Neural progenitor cell (in vitro differentiated cells): ENCODE data around the gene PHF20. TPM values are rescaled to one million over a fixed set of nuclear protein-coding genes. Genes with fewer than 3 reads are reported as not detected.

Source experiments
- DNase-seq: peaks from one replicate; pipeline ENCODE4 v3.0.0-alpha.2; 2016; ENCODE audit warnings: low spot score
- H2AFZ ChIP-seq: fragments of 200-600 bp; sonication (generic); replicated peaks from 2 replicates; pipeline ENCODE4 v1.6.1; 2016; ENCODE audit warnings: antibody characterized with exemption
- H3F3A ChIP-seq: fragments of 200-600 bp; sonication (generic); 2 replicates; pipeline ENCODE4 v1.6.1; 2016; ENCODE audit warnings: antibody characterized with exemption, low read depth
- H3K27ac ChIP-seq: fragments of 200-600 bp; sonication (generic); 2 replicates; pipeline ENCODE4 v1.5.1; 2016; ENCODE audit warnings: mild to moderate bottlenecking
- H3K27me3 ChIP-seq: fragments of 200-600 bp; sonication (generic); 2 replicates; pipeline ENCODE4 v1.6.1; 2016; ENCODE audit warnings: mild to moderate bottlenecking, moderate library complexity
- H3K36me3 ChIP-seq: fragments of 200-600 bp; sonication (generic); 2 replicates; pipeline ENCODE4 v1.5.1; 2016
- H3K4me1 ChIP-seq: fragments of 200-600 bp; sonication (generic); 2 replicates; pipeline ENCODE4 v1.6.1; 2016; ENCODE audit warnings: mixed run types
- H3K4me2 ChIP-seq: fragments of 200-600 bp; sonication (generic); 2 replicates; pipeline ENCODE4 v1.6.1; 2016
- H3K4me3 ChIP-seq: fragments of 200-600 bp; sonication (generic); 2 replicates; pipeline ENCODE4 v1.5.1; 2016
- H3K79me2 ChIP-seq: fragments of 200-600 bp; sonication (generic); 2 replicates; pipeline ENCODE4 v1.6.1; 2016; ENCODE audit warnings: low read depth
- H3K9ac ChIP-seq: fragments of 200-600 bp; sonication (generic); 2 replicates; pipeline ENCODE4 v1.6.1; 2016
- H3K9me3 ChIP-seq: fragments of 200-600 bp; sonication (generic); 2 replicates; pipeline ENCODE4 v1.5.1; 2016; ENCODE audit warnings: low read depth
- H4K20me1 ChIP-seq: fragments of 200-600 bp; sonication (generic); 2 replicates; pipeline ENCODE4 v1.6.1; 2016; ENCODE audit warnings: low read depth
- H3K27ac Mint-ChIP-seq: 3 replicates; pipeline ENCODE4 v1.8.0; 2021; ENCODE audit warnings: mixed read lengths
- H3K27me3 Mint-ChIP-seq: 2 replicates; pipeline ENCODE4 v1.8.0; 2022; ENCODE audit warnings: low read depth, mild to moderate bottlenecking, inconsistent platforms, moderate library complexity, mixed read lengths; ENCODE audit not compliant: insufficient read depth
- H3K36me3 Mint-ChIP-seq: 3 replicates; pipeline ENCODE4 v1.8.0; 2021; ENCODE audit warnings: mixed read lengths
- H3K4me1 Mint-ChIP-seq: 3 replicates; pipeline ENCODE4 v1.8.0; 2021; ENCODE audit warnings: mixed read lengths
- H3K4me3 Mint-ChIP-seq: 3 replicates; pipeline ENCODE4 v1.8.0; 2021; ENCODE audit warnings: mild to moderate bottlenecking, moderate library complexity, mixed read lengths
- H3K9me3 Mint-ChIP-seq: 3 replicates; pipeline ENCODE4 v1.8.0; 2020; ENCODE audit warnings: mixed read lengths
- CTCF ChIP-seq: fragments of 200-600 bp; sonication (generic); IDR thresholded peaks from 2 replicates; pipeline ENCODE4 v1.5.1; 2017; ENCODE audit warnings: antibody characterized with exemption, mild to moderate bottlenecking
- EZH2 ChIP-seq: fragments of 200-600 bp; sonication (generic); IDR thresholded peaks from 2 replicates; pipeline ENCODE4 v1.6.1; 2017; ENCODE audit warnings: antibody characterized with exemption, mild to moderate bottlenecking, moderate library complexity
- EZH2phosphoT487 ChIP-seq: fragments of 200-600 bp; sonication (generic); IDR thresholded peaks from 2 replicates; pipeline ENCODE4 v1.6.1; 2017; ENCODE audit warnings: antibody characterized with exemption
- total RNA-seq: library from RNA; depleted of rRNA; stranded (reverse); fragments of >200 nt; gene quantifications from 2 replicates; pipeline ENCODE4 v1.2.3, GENCODE V29; 2015; ENCODE audit warnings: low replicate concordance

Gene PHF20
- total RNA-seq, 1 donor from 2014 or later = 54.7 TPM

- Histone ChIP-seq H3K4me1 (no peaks in the 10 kb centered on the region), H2AFZ (no peak overlapping the region), H3F3A (peaks cover 51% of the 10 kb centered on the region), H3K36me3 (peaks cover 65% of the 10 kb centered on the region), H3K9me3 (no peaks in the 10 kb centered on the region), H3K4me3 (no peak overlapping the region), H3K79me2 (peaks cover 100% of the 10 kb centered on the region), H3K9ac (no peak overlapping the region), H3K27me3 (no peaks in the 10 kb centered on the region), H4K20me1 (peaks cover 97% of the 10 kb centered on the region), H3K27ac (no peak overlapping the region), H3K4me2 (peak overlapping the region; percentile 17)
- Mint-ChIP-seq H3K27ac (no peak overlapping the region), H3K27me3 (no peaks in the 10 kb centered on the region), H3K36me3 (peaks cover 32% of the 10 kb centered on the region), H3K4me3 (no peak overlapping the region), H3K4me1 (peaks cover 3% of the 10 kb centered on the region), H3K9me3 (no peaks in the 10 kb centered on the region)
- TF ChIP-seq EZH2 (no peak), EZH2phosphoT487 (no peak), CTCF (no peak)
- no peak for DNase-seq
These were observed 41.0 kb upstream of the PHF20 start for GRCh38 chr20:35730583-35731468.

GRCh38 chr20:35731469-35731788 is 40.4 kb upstream of the PHF20 start:
- Histone ChIP-seq H3K79me2 (peaks cover 100% of the 10 kb centered on the region), H3F3A (peaks cover 49% of the 10 kb centered on the region), H3K4me2 (peak overlapping the region; percentile 17), H3K27ac (no peak overlapping the region), H2AFZ (no peak overlapping the region), H3K4me1 (no peaks in the 10 kb centered on the region), H3K36me3 (peaks cover 64% of the 10 kb centered on the region), H4K20me1 (peaks cover 97% of the 10 kb centered on the region), H3K27me3 (no peaks in the 10 kb centered on the region), H3K4me3 (no peak overlapping the region), H3K9ac (no peak overlapping the region), H3K9me3 (no peaks in the 10 kb centered on the region)
- no peak for TF ChIP-seq CTCF
- TF ChIP-seq EZH2 = no peak
- TF ChIP-seq EZH2phosphoT487 = no peak
- Mint-ChIP-seq H3K27ac (no peak overlapping the region), H3K4me1 (peaks cover 6% of the 10 kb centered on the region), H3K9me3 (no peaks in the 10 kb centered on the region), H3K4me3 (no peak overlapping the region), H3K36me3 (peaks cover 35% of the 10 kb centered on the region), H3K27me3 (no peaks in the 10 kb centered on the region)
- DNase-seq = no peak

GRCh38 chr20:35731862-35732643 is 39.8 kb upstream of the PHF20 start:
- no peak overlapping the region for H3K4me3 Mint-ChIP-seq

More at GRCh38 chr20:35731862-35732643, 39.8 kb upstream of the PHF20 start:
- no peak for TF ChIP-seq EZH2phosphoT487
- TF ChIP-seq CTCF = no peak
- TF ChIP-seq EZH2 = no peak
- Histone ChIP-seq H2AFZ (no peak overlapping the region), H3K27me3 (no peaks in the 10 kb centered on the region), H3K36me3 (peaks cover 61% of the 10 kb centered on the region), H3K9me3 (no peaks in the 10 kb centered on the region), H3K27ac (no peak overlapping the region), H3K9ac (no peak overlapping the region), H3K4me2 (peak overlapping the region; percentile 15), H3K4me3 (no peak overlapping the region), H3F3A (peaks cover 49% of the 10 kb centered on the region), H3K4me1 (no peaks in the 10 kb centered on the region), H4K20me1 (peaks cover 97% of the 10 kb centered on the region), H3K79me2 (peaks cover 100% of the 10 kb centered on the region)
- Mint-ChIP-seq H3K4me1 (peaks cover 6% of the 10 kb centered on the region), H3K27ac (no peak overlapping the region), H3K27me3 (no peaks in the 10 kb centered on the region), H3K36me3 (peaks cover 30% of the 10 kb centered on the region), H3K9me3 (no peaks in the 10 kb centered on the region)
- DNase-seq = no peak
